ENCODE data around the gene RIMS4.
"Not testable (repeated sequence)": the region's sequence is repeated elsewhere in the genome, so short reads cannot be mapped to it uniquely, and the experiment has no call there.

RIMS4 gene

GRCh38 chr20:44790638-44791393 is 19.5 kb downstream of the RIMS4 start:
- no peak for DNase-seq

- DNase-seq, result no peak
Measured at GRCh38 chr20:44788706-44789456, 21.5 kb downstream of the RIMS4 start.

GRCh38 chr20:44787299-44787698 is 23.0 kb downstream of the RIMS4 start:
- DNase-seq, result no peak

GRCh38 chr20:44785768-44786167 is 24.6 kb downstream of the RIMS4 start:
- DNase-seq, result no peak

GRCh38 chr20:44784688-44785087 is 25.7 kb downstream of the RIMS4 start:
- DNase-seq, result no peak

- DNase-seq, result no peak
Measured at GRCh38 chr20:44781791-44782190, 28.6 kb downstream of the RIMS4 start.

- DNase-seq, result no peak
Measured at GRCh38 chr20:44781118-44781517, 29.2 kb downstream of the RIMS4 start.

- no peak for DNase-seq
Measured at GRCh38 chr20:44780226-44780625, 30.1 kb downstream of the RIMS4 start.

GRCh38 chr20:44776980-44777379 is 33.4 kb downstream of the RIMS4 start:
- no peak for DNase-seq

- DNase-seq, result no peak
Measured at GRCh38 chr20:44773070-44773829, 37.1 kb downstream of the RIMS4 start.

- no peak for DNase-seq
Measured at GRCh38 chr20:44772636-44773035, 37.7 kb downstream of the RIMS4 start.

- no peak for DNase-seq
Measured at GRCh38 chr20:44771172-44771535, 39.2 kb downstream of the RIMS4 start.

- DNase-seq, result no peak
Measured at GRCh38 chr20:44770484-44771171, 39.7 kb downstream of the RIMS4 start.

GRCh38 chr20:44769481-44769863 is 40.9 kb downstream of the RIMS4 start:
- no peak for DNase-seq

- no peak for DNase-seq
Measured at GRCh38 chr20:44768854-44769480, 41.4 kb downstream of the RIMS4 start.

- DNase-seq, result no peak
Measured at GRCh38 chr20:44768256-44768655, 42.1 kb downstream of the RIMS4 start.

- DNase-seq, result no peak
Measured at GRCh38 chr20:44765701-44766347, 44.5 kb downstream of the RIMS4 start.

GRCh38 chr20:44765091-44765490 is 45.3 kb downstream of the RIMS4 start:
- DNase-seq, result no peak

- DNase-seq, result not testable (repeated sequence)
Measured at GRCh38 chr20:44763798-44764197, 46.5 kb downstream of the RIMS4 start.

- DNase-seq, result no peak
Measured at GRCh38 chr20:44762466-44763140, 47.7 kb downstream of the RIMS4 start.

- no peak for DNase-seq
Measured at GRCh38 chr20:44761423-44761822, 48.9 kb downstream of the RIMS4 start.

GRCh38 chr20:44759595-44759994 is 50.8 kb downstream of the RIMS4 start:
- DNase-seq, result no peak
